ENCODE measurements around the gene PLPP1.
"Not testable (repeated sequence)": the region's sequence is repeated elsewhere in the genome, so short reads cannot be mapped to it uniquely, and the experiment has no call there.

The PLPP1 gene

GRCh38 chr5:55540024-55540423 is 5.3 kb upstream of the PLPP1 start:
- Mint-ChIP-seq H3K27me3 (no peaks in the 10 kb centered on the region), H3K9me3 (no peaks in the 10 kb centered on the region), H3K4me3 (no peak overlapping the region), H3K27ac (ENCODE audit: low read depth) (no peak overlapping the region), H3K4me1 (peaks cover 13% of the 10 kb centered on the region), H3K36me3 (ENCODE audit: insufficient read depth) (no peaks in the 10 kb centered on the region)
- ATAC-seq (replicated peaks; ENCODE audit: extremely low read depth, poor library complexity, severe bottlenecking) = no peak
- DNase-seq (ENCODE audit: low spot score in 2 of 2) = no peak

DNA sequence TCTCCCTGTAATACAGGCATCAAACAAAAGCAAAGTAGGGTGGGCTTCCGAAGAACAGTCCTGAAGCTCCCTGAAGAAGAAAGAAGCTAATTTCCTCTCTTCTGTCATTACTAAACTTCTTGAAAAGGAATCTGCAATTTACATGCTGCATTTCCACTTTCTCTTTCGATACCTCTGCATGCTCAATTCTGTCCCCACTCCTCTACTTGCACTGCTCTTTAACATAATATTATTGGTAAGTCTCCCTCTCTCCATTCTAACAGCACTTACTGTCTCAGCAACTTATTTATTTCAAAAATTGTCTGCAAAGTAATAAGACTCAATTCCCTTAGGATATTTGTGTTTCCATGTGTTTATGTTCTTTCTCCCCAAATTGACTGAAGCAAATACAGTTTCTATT is 3.9 kb upstream of the PLPP1 start:
- Mint-ChIP-seq H3K9me3 (no peaks in the 10 kb centered on the region), H3K4me3 (no peak overlapping the region), H3K36me3 (ENCODE audit: insufficient read depth) (peaks cover 4% of the 10 kb centered on the region), H3K27me3 (no peaks in the 10 kb centered on the region), H3K27ac (ENCODE audit: low read depth) (no peak overlapping the region), H3K4me1 (peaks cover 19% of the 10 kb centered on the region)
- ATAC-seq (replicated peaks; ENCODE audit: extremely low read depth, poor library complexity, severe bottlenecking) (no peak), DNase-seq (ENCODE audit: low spot score in 2 of 2) (no peak)

- not testable (repeated sequence) for ATAC-seq (replicated peaks; ENCODE audit: extremely low read depth, poor library complexity, severe bottlenecking); DNase-seq (ENCODE audit: low spot score in 2 of 2); H3K36me3 Mint-ChIP-seq (ENCODE audit: insufficient read depth); H3K27me3 Mint-ChIP-seq; H3K27ac Mint-ChIP-seq (ENCODE audit: low read depth); H3K4me3 Mint-ChIP-seq; H3K9me3 Mint-ChIP-seq
- peaks cover 23% of the 10 kb centered on the region for H3K4me1 Mint-ChIP-seq
These were observed 2.6 kb upstream of the PLPP1 start for GRCh38 chr5:55537315-55537714.

- Mint-ChIP-seq H3K36me3 (ENCODE audit: insufficient read depth) (peaks cover 4% of the 10 kb centered on the region), H3K4me3 (peak overlapping the region; percentile 89), H3K9me3 (no peaks in the 10 kb centered on the region), H3K4me1 (peaks cover 23% of the 10 kb centered on the region), H3K27me3 (no peaks in the 10 kb centered on the region), H3K27ac (ENCODE audit: low read depth) (peak overlapping the region; percentile 79)
- ATAC-seq (replicated peaks; ENCODE audit: extremely low read depth, poor library complexity, severe bottlenecking) (no peak), DNase-seq (ENCODE audit: low spot score in 2 of 2) (no peak)
These were observed 588 bp upstream of the PLPP1 start for GRCh38 chr5:55535199-55535905.

DNA sequence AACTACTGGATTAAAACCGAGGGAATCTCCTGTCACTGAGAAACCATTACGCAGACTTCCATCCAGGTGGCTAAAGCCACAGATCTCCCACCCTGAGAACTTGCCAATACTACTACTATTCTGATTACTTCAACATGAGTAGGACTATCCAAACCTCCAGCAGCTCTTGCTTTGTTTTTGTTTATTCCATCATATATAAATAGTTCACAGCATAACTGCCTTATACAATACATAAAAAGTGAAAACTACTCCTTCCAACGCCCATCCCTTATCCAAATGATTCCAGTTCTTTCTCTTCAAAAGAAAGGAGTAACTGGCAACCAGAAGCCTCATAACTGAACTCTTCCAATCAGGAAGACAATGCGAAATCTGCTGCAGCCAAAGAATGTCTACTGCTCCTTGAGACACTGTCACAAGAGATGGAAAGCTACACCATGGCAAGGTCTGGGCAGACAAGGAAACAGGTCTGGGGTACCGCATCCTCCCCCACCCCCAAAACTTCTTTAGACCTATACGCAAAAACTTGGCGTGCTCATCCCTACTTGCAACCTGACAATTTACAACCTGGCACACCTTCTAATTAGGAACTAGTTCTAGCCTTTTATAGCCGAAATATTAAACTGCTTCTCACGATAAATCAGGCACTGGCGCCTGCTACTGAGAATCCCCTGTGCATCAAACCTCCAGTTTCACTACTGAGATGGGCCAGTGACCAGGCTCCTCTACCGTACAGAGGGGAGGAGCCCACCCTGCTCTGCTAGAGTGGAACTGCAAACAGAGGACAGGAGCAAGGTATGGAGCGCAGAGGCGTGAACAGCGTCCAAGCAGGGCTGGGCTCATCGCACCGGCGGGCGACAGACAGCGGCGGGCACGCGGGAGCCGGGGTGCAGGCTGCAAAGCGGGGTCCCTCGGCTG is 986 bp downstream of the PLPP1 start:
- H3K36me3 Mint-ChIP-seq (ENCODE audit: insufficient read depth) = peaks cover 4% of the 10 kb centered on the region
- H3K4me1 Mint-ChIP-seq = peaks cover 21% of the 10 kb centered on the region
- H3K27ac Mint-ChIP-seq (ENCODE audit: low read depth) = peak overlapping the region; percentile 69
- peak in 1 of 2 donors; percentile 15 for DNase-seq (ENCODE audit: low spot score in 2 of 2)
- H3K4me3 Mint-ChIP-seq = peak overlapping the region; percentile 89
- no peaks in the 10 kb centered on the region for H3K9me3 Mint-ChIP-seq
- H3K27me3 Mint-ChIP-seq = no peaks in the 10 kb centered on the region
- peak; percentile 54 for ATAC-seq (replicated peaks; ENCODE audit: extremely low read depth, poor library complexity, severe bottlenecking)

- no peak for DNase-seq (ENCODE audit: low spot score in 2 of 2)
- Mint-ChIP-seq H3K27me3 (no peaks in the 10 kb centered on the region), H3K36me3 (ENCODE audit: insufficient read depth) (peaks cover 6% of the 10 kb centered on the region), H3K4me1 (peaks cover 16% of the 10 kb centered on the region), H3K27ac (ENCODE audit: low read depth) (no peak overlapping the region), H3K4me3 (no peak overlapping the region), H3K9me3 (no peaks in the 10 kb centered on the region)
- no peak for ATAC-seq (replicated peaks; ENCODE audit: extremely low read depth, poor library complexity, severe bottlenecking)
These were observed 4.1 kb downstream of the PLPP1 start for GRCh38 chr5:55530669-55531068.

GRCh38 chr5:55524816-55525215 is 9.9 kb downstream of the PLPP1 start:
- Mint-ChIP-seq H3K36me3 (ENCODE audit: insufficient read depth) (peaks cover 3% of the 10 kb centered on the region), H3K27me3 (no peaks in the 10 kb centered on the region), H3K4me3 (no peak overlapping the region), H3K27ac (ENCODE audit: low read depth) (no peak overlapping the region), H3K4me1 (peaks cover 5% of the 10 kb centered on the region), H3K9me3 (no peaks in the 10 kb centered on the region)
- DNase-seq (ENCODE audit: low spot score in 2 of 2) (no peak), ATAC-seq (replicated peaks; ENCODE audit: extremely low read depth, poor library complexity, severe bottlenecking) (no peak)

DNA sequence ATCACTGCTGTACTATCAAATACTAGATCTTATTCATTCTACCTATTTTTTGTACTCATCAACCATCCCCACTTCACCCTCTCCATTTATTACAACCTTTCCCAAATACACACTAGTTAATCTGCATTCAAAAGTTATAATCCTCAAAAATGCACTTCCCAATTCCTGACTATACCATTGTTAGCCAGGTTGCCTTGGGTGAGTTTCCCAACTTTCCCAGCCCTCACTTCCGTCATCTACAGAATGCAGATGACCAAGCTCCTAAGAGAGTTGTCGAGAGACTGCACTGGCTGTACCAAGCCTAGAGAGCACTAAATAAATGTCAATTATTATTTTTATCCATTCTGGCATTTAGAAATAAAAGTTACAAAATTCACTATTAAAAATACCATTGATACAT is 11.5 kb downstream of the PLPP1 start:
- no peaks in the 10 kb centered on the region for H3K27me3 Mint-ChIP-seq
- DNase-seq (ENCODE audit: low spot score in 2 of 2) (no peak), ATAC-seq (replicated peaks; ENCODE audit: extremely low read depth, poor library complexity, severe bottlenecking) (no peak)
- H3K4me1 Mint-ChIP-seq = peaks cover 5% of the 10 kb centered on the region
- no peaks in the 10 kb centered on the region for H3K9me3 Mint-ChIP-seq
- H3K27ac Mint-ChIP-seq (ENCODE audit: low read depth) = no peak overlapping the region
- peaks cover 3% of the 10 kb centered on the region for H3K36me3 Mint-ChIP-seq (ENCODE audit: insufficient read depth)
- no peak overlapping the region for H3K4me3 Mint-ChIP-seq

DNA sequence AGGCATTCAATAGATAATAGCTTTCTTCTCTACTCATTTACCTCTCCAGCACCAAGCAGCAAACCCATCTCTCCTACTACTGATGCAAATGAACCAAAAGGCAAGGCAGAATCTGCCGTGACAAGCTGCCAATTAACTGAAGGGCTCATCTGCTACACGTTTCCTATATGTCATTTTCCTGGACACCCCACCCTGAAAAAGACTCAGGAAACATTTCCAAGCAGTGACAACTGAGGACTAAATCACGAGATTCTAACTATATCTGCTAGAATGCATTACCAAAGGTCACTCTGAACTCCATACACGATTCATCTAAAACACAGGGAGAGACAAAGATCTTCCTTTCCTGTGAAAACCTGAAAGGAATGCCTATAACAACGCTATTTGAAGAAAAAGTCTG is 12.9 kb downstream of the PLPP1 start:
- Mint-ChIP-seq H3K4me3 (no peak overlapping the region), H3K36me3 (ENCODE audit: insufficient read depth) (peaks cover 3% of the 10 kb centered on the region), H3K27ac (ENCODE audit: low read depth) (no peak overlapping the region), H3K4me1 (peaks cover 5% of the 10 kb centered on the region), H3K27me3 (no peaks in the 10 kb centered on the region), H3K9me3 (no peaks in the 10 kb centered on the region)
- DNase-seq (ENCODE audit: low spot score in 2 of 2) = no peak
- ATAC-seq (replicated peaks; ENCODE audit: extremely low read depth, poor library complexity, severe bottlenecking) = no peak

DNA sequence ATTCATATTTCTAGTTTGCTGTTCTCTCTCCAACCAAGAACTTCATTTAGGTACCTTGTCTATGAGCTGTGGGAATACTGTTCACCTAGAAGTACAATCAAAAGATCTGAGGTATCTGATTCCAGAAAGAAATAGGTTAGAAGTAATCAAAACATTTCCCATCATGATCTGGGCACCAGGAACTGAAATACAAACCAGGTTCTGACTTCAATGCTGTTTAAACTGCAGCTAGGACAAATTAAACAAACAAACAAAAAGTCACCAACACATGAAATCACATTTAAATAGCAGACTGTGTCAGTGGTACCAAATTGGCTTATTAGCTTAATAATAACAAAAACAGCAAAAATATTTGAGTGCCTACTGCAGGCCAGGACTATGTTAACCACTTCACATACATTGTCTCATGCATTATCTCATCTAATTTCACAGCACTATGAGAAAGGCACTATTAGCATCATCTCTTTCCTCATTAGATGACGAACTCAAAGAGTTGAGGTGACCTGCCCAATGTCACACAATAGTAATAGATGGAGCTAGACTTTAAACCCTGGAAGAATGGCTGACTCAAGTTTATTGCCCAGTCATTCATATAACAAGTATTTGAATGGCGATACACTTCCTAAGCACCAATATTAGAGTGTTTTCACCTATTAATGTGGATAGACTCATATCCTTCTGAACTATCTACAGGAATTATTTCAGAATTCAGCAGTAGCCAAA is 14.5 kb downstream of the PLPP1 start:
- Mint-ChIP-seq H3K27me3 (no peaks in the 10 kb centered on the region), H3K4me3 (no peak overlapping the region), H3K27ac (ENCODE audit: low read depth) (no peak overlapping the region), H3K4me1 (peaks cover 5% of the 10 kb centered on the region), H3K36me3 (ENCODE audit: insufficient read depth) (peaks cover 2% of the 10 kb centered on the region), H3K9me3 (no peaks in the 10 kb centered on the region)
- DNase-seq (ENCODE audit: low spot score in 2 of 2) (no peak), ATAC-seq (replicated peaks; ENCODE audit: extremely low read depth, poor library complexity, severe bottlenecking) (no peak)

DNA sequence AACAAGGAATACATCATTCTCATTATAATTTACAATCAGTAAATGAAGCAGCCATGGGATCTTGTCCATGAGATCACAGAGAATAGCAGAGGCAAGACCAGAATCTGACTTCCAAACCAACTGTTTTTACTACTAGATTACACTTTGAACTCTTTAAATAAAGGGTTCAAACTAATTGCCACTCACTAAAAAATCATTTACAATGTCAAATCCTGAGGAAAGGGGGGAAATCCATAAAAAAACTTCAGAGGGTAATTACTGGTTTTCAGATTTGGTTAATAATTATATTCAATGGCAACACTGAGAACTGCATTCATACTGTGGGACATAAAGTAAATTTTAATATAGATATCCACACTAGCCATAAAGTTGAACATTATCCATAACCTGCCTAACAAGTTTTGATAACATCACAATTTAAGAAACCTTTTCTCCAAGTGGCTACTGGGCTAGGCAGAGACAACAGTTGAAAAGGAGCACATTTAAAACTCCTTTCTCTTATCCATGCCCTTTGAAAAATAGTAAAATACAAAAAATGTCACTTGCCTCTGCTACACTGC is 15.9 kb downstream of the PLPP1 start:
- H3K36me3 Mint-ChIP-seq (ENCODE audit: insufficient read depth) = peaks cover 2% of the 10 kb centered on the region
- no peak for DNase-seq (ENCODE audit: low spot score in 2 of 2)
- peaks cover 5% of the 10 kb centered on the region for H3K4me1 Mint-ChIP-seq
- H3K27ac Mint-ChIP-seq (ENCODE audit: low read depth) = no peak overlapping the region
- ATAC-seq (replicated peaks; ENCODE audit: extremely low read depth, poor library complexity, severe bottlenecking) = no peak
- H3K4me3 Mint-ChIP-seq = no peak overlapping the region
- H3K9me3 Mint-ChIP-seq = no peaks in the 10 kb centered on the region
- H3K27me3 Mint-ChIP-seq = no peaks in the 10 kb centered on the region

DNA sequence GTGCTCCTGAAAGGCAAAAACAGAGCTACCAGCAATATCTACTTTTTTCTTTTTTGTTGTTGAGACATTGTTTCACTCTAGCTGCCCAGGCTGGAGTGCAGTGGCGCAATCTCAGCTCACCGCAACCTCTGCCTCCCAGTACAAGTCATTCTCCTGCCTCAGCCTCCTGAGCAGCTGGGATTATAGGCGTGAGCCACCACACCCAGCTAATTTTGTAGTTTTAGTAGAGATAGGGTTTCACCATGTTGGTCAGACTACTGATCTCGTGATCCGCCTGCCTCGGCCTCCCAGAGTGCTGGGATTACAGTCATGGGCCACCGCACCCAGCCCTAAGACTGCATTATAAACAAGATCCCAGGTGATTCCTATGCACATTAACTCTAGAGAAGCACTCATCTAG is 17.0 kb downstream of the PLPP1 start:
- H3K4me3 Mint-ChIP-seq = no peak overlapping the region
- peaks cover 2% of the 10 kb centered on the region for H3K36me3 Mint-ChIP-seq (ENCODE audit: insufficient read depth)
- no peaks in the 10 kb centered on the region for H3K9me3 Mint-ChIP-seq
- H3K27me3 Mint-ChIP-seq = no peaks in the 10 kb centered on the region
- H3K27ac Mint-ChIP-seq (ENCODE audit: low read depth) = no peak overlapping the region
- no peak for DNase-seq (ENCODE audit: low spot score in 2 of 2)
- ATAC-seq (replicated peaks; ENCODE audit: extremely low read depth, poor library complexity, severe bottlenecking) = no peak
- H3K4me1 Mint-ChIP-seq = no peaks in the 10 kb centered on the region
